ENCODE data around the gene CDADC1. TPM values are rescaled to one million over a fixed set of nuclear protein-coding genes. Genes with fewer than 3 reads are reported as not detected.

The CDADC1 gene
- total and polyA plus RNA-seq, 2 of the 13 experiments (the other 11 are each of a cell fraction or from before 2014, with no cell fraction given): 2.4 to 9.0 TPM

GRCh38 chr13:49220036-49220855, 27.5 kb upstream of the CDADC1 start, which contains the start of gene MLNR (continued):
- TF ChIP-seq ZBTB43 (CRISPR knock-in tag; conservative IDR thresholded peaks at IDR 0.05): 0 out of 2 replicates have a peak, but pooled peaks have one; percentile 18
- peak; percentile 21 for TF ChIP-seq ASH2L (IDR thresholded peaks at IDR 0.05; ENCODE audit: insufficient read length, low read depth, low read length)
- TF ChIP-seq PRMT3 (CRISPR knock-in tag; IDR thresholded peaks at IDR 0.05; ENCODE audit: borderline replicate concordance, low read depth): no peak
- 0 out of 2 replicates have a peak, but pooled peaks have one; percentile 70 for TF ChIP-seq ZNF230 (CRISPR knock-in tag; IDR thresholded peaks at IDR 0.05)
- TF ChIP-seq KDM5B (CRISPR knock-in tag; IDR thresholded peaks at IDR 0.05; ENCODE audit: borderline replicate concordance): peak; percentile 10; the same call in 1 of the 2 replicates
- 0 out of 2 replicates have a peak, but pooled peaks have one; percentile 61 for TF ChIP-seq E2F2 (CRISPR knock-in tag; IDR thresholded peaks at IDR 0.05; ENCODE audit: borderline replicate concordance)
- peak; percentile 47 for TF ChIP-seq TAF1 (CRISPR knock-in tag; IDR thresholded peaks at IDR 0.05)
- peak; percentile 83 for TF ChIP-seq ZSCAN31 (CRISPR knock-in tag; IDR thresholded peaks at IDR 0.05; ENCODE audit: low read depth)
- no peak for TF ChIP-seq SRSF9 (IDR thresholded peaks at IDR 0.05; ENCODE audit: borderline replicate concordance, insufficient read depth, low read depth, low read length, poor library complexity, severe bottlenecking)
- TF ChIP-seq ATRX (CRISPR knock-in tag; IDR thresholded peaks at IDR 0.05; ENCODE audit: borderline replicate concordance): no peak
- peak; percentile 84; the same call in 1 of the 2 replicates for TF ChIP-seq UBTF (CRISPR knock-in tag; IDR thresholded peaks at IDR 0.05)
- peak; percentile 92 for TF ChIP-seq ZBTB38 (CRISPR knock-in tag; IDR thresholded peaks at IDR 0.05)
- TF ChIP-seq ZNF850 (CRISPR knock-in tag; conservative IDR thresholded peaks at IDR 0.05): no peak
- 0 out of 2 replicates have a peak, but pooled peaks have one; percentile 33 for TF ChIP-seq PHF21A (CRISPR knock-in tag; IDR thresholded peaks at IDR 0.05)
- TF ChIP-seq ZNF557 (CRISPR knock-in tag; IDR thresholded peaks at IDR 0.05): 0 out of 2 replicates have a peak, but pooled peaks have one; percentile 14
- TF ChIP-seq SALL2 (CRISPR knock-in tag; IDR thresholded peaks at IDR 0.05): peak; percentile 79
- no peak for TF ChIP-seq TBP (CRISPR knock-in tag; IDR thresholded peaks at IDR 0.05)
- no peak for TF ChIP-seq SP1 (IDR thresholded peaks at IDR 0.05)
- no peak; the same call in 1 of the 2 replicates for TF ChIP-seq SP1 (CRISPR knock-in tag; IDR thresholded peaks at IDR 0.05)
- no peak for TF ChIP-seq ZBTB25 (CRISPR knock-in tag; IDR thresholded peaks at IDR 0.05)
- TF ChIP-seq ZZZ3 (CRISPR knock-in tag; IDR thresholded peaks at IDR 0.05; ENCODE audit: borderline replicate concordance): 0 out of 2 replicates have a peak, but pooled peaks have one; percentile 25

Measured in HepG2 (cell line).